GM18873 (cell line): Measurements from ENCODE around the gene CDK19.

ENCODE experiments used
- ATAC-seq: cut with Tn5 transposase; IDR thresholded peaks from one replicate; pipeline ENCODE4 v1.9.1; 2021; ENCODE audit warnings: mild to moderate bottlenecking, moderate library complexity, moderate number of reproducible peaks; ENCODE audit not compliant: unreplicated experiment, low FRiP score

CDK19 gene

GRCh38 chr6:110665600-110665999 lies 149.7 kb downstream of the CDK19 start:
- no peak for ATAC-seq

DNA sequence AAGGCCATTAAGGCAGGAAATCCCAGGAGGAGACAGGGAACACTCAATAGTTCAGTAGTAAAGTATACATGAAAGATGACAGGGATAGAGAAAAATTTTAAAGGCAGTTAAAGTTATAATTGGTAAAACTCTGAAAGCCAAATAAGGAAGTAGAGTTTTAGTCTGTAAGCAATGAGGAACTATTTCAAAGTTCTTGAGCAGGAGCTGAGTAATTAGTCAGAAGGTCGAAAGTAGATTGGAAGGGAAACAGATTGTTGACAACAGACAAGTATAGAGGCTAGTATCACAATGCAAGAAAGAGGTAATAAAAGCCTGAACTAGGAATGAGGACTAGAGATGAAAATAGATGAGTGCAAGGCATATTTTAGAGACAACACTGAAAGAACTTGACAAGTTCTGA lies 150.3 kb downstream of the CDK19 start:
- no peak for ATAC-seq

- ATAC-seq: no peak
Observed at GRCh38 chr6:110662490-110663211, 152.6 kb downstream of the CDK19 start.

- ATAC-seq: no peak
Observed at GRCh38 chr6:110661414-110661813, 153.9 kb downstream of the CDK19 start.

DNA sequence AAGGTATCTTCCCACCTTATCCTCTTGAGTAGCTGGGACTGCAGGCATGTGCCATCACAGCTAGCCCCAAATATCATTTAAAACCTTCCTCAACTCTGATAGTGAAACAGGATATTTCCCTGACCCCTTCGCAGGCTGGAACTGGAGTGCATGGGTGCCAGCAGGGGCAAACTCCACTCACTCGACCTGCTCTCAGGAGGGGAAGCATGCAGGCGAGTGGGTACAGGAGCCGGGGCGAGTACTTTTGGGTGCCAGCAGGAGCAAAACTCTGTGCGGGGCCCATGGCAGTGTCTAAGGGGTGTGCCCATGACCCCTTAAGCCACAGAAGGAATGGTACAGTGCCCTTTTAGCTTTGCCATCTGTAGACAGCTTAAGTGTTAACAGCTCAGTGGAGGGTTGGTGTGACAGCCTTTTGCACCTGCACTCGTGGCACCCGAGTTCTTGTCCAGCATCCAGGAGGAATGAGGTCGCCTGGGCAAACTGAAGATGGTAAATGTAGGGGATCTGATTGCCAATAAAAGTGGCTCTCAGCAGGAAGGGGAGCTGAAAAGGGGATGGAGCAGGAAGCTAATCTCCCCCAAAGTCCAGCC lies 155.1 kb downstream of the CDK19 start:
- ATAC-seq: no peak

GRCh38 chr6:110658631-110659211 lies 156.5 kb downstream of the CDK19 start:
- no peak for ATAC-seq

DNA sequence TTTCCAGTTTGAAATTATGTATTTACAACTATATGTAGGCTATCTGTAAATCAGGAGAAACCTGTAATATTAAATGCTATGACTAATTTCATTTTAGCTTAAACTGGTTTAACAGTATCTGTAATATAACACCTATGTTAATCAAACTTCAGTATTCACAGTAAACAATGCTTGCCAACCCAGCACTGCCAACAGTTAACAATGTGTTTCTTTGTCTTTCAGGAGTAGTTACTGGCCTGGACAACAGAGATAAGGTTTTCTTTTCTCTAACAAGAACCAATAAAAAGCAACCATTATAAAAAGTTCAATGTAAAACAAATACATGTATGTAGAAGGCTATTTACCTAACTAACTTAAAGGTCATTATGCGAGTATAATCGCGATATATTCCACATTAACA lies 158.8 kb downstream of the CDK19 start:
- no peak for ATAC-seq

DNA sequence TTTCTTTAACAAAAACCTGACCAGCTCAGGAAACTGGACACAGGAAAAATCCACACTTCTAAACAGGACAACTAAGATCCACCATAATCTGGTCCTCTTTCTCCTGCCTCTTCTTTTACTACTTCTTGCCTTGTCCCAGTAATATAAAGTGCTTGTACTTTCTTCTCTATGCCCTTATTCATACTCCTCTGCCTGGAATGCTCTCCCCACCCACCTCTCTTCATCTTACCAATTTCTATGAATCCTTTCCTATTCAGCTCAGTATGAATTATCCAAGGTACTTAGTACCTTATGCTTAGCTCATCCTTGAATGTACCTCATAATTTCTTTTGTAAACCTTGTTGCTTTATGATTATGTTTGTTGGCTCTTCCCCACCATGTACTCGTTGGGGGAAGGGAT lies 159.4 kb downstream of the CDK19 start:
- no peak for ATAC-seq

- no peak for ATAC-seq
Observed at GRCh38 chr6:110654096-110654820, 161.0 kb downstream of the CDK19 start.

DNA sequence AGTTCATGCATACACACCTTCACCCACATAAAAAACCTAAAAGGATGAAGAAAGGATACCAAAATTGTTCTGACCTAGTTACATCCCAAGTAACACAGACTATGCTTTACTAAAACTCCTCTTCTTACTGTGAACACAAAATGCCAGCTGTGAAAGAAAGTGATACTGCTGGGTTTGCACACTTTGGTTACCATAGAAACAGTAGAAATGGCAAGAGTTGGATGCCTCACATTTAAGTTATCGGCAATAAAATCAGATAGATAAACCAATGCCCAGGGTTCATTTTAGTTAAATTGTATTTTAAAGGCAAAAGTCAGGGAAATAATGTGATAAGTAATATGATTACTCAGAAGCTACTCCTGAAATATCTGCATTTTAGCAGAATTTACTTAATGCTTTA lies 161.9 kb downstream of the CDK19 start:
- no peak for ATAC-seq

DNA sequence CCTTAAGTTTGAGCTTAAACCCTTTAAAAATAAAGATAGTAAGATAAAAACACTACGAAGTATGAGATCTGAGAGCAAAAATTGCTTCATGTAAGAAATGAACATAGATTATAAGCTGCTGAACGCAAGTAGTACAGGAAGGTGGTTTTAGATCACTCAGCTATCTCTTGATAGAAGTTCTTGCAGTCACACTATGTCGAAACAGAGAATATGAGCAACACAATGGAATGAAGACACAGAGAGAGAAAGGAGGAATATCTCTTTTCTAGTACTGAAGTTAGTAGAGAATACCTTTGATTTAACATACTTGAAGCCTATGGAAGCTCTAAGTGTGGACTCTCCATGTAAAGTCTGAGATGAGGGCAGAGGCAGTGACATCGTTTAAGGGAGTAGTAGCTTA lies 162.7 kb downstream of the CDK19 start:
- no peak for ATAC-seq

GRCh38 chr6:110650755-110651154 lies 164.5 kb downstream of the CDK19 start:
- ATAC-seq: no peak

GRCh38 chr6:110649704-110650103 lies 165.6 kb downstream of the CDK19 start:
- ATAC-seq: no peak

GRCh38 chr6:110646951-110647910 lies 168.0 kb downstream of the CDK19 start:
- no peak for ATAC-seq

- ATAC-seq: no peak
Observed at GRCh38 chr6:110646419-110646698, 168.9 kb downstream of the CDK19 start.

- ATAC-seq: no peak
Observed at GRCh38 chr6:110645685-110646418, 169.4 kb downstream of the CDK19 start.

- no peak for ATAC-seq
Observed at GRCh38 chr6:110643175-110643574, 172.1 kb downstream of the CDK19 start.

DNA sequence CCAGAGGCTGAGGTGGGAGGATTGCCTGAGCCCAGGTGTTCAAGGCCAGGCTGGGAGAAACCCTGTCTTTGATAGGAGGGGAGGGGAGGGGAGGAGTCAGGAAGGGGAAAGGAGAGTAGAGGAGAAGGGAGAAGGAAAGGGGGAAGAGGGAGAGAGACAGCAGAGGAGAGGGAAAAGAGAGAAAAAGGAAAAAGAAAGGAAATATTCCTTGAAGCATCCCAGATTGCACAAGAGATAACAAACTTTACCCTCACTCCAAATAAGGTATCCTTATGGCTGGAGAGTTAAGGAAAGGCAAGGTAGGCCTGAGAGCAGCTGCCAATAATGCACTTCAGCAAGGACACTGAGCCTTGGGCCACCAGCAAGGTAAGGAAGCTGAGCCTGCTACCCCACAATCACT lies 172.6 kb downstream of the CDK19 start:
- no peak for ATAC-seq

- ATAC-seq: no peak
Observed at GRCh38 chr6:110636781-110637180, 178.5 kb downstream of the CDK19 start.

DNA sequence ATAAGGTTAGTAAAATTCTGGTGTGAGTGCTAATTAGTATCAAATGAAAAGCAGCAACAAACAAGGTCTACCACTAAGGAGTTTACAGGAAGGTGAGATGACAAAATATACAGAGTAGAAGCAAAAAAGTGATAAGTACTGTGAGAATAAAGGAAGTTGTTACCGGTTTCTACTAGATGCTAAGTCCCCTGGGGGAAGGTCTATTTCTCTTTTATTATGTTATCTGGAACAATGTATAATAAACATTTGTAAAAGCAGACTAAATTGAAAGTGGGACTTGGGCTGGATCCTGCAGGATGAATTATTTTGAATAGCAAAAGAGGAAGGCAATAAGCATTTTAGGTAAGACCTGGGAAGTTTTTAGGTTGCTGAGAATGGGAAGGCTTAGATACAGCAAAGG lies 180.2 kb downstream of the CDK19 start:
- no peak for ATAC-seq
